HEK293T (cell line): ENCODE results near the gene NOP10.
A peak's percentile ranks its signal among the peaks of the same experiment; 100 is the strongest.
"Not testable (repeated sequence)": the region's sequence is repeated elsewhere in the genome, so short reads cannot be mapped to it uniquely, and the experiment has no call there.

Experiments
- CTCF ChIA-PET: fragments of 350-600 bp; formaldehyde crosslinking; extraction: SDS; loops from one replicate; lab custom pipeline; 2021; ENCODE audit warnings: antibody characterized with exemption, inconsistent platforms; lab: Yijun Ruan, JAX
- POLR2A ChIA-PET: fragments of 350-600 bp; formaldehyde crosslinking; extraction: SDS; loops from one replicate; lab custom pipeline; 2020; ENCODE audit warnings: antibody characterized with exemption, inconsistent platforms; lab: Yijun Ruan, JAX
- DNase-seq: peaks from one replicate; pipeline ENCODE4 v3.0.0; 2012; ENCODE audit warnings: mixed read lengths; ENCODE audit errors: extremely low spot score
- ARNT ChIP-seq: fragments of 450-650 bp; IDR thresholded peaks from 2 replicates; pipeline ENCODE4 v1.6.1; 2017; ENCODE audit warnings: mild to moderate bottlenecking
- BHLHE40 ChIP-seq: fragments of 450-650 bp; IDR thresholded peaks from 2 replicates; pipeline ENCODE4 v1.6.1; 2016; ENCODE audit warnings: mild to moderate bottlenecking, moderate library complexity, borderline replicate concordance
- CTBP1 ChIP-seq: fragments of 450-650 bp; IDR thresholded peaks from 2 replicates; pipeline ENCODE4 v1.6.1; 2016; ENCODE audit warnings: borderline replicate concordance
- ELF4 ChIP-seq: fragments of 450-650 bp; IDR thresholded peaks from 2 replicates; pipeline ENCODE4 v1.6.1; 2017; ENCODE audit warnings: antibody characterized with exemption
- FOXA1 ChIP-seq: fragments of 450-650 bp; IDR thresholded peaks from 2 replicates; pipeline ENCODE4 v1.6.1; 2016; ENCODE audit warnings: mild to moderate bottlenecking
- FOXK2 ChIP-seq: fragments of 450-650 bp; IDR thresholded peaks from 2 replicates; pipeline ENCODE4 v1.6.1; 2016; ENCODE audit warnings: mild to moderate bottlenecking
- FOXM1 ChIP-seq: fragments of 450-650 bp; IDR thresholded peaks from 2 replicates; pipeline ENCODE4 v1.6.1; 2017; ENCODE audit warnings: mild to moderate bottlenecking, borderline replicate concordance
- HDGF ChIP-seq: fragments of 450-650 bp; IDR thresholded peaks from 2 replicates; pipeline ENCODE4 v1.6.1; 2017; ENCODE audit warnings: antibody characterized with exemption, borderline replicate concordance
- L3MBTL2 ChIP-seq: fragments of 450-650 bp; conservative IDR thresholded peaks from 2 replicates; pipeline ENCODE4 v1.6.1; 2016; ENCODE audit warnings: mild to moderate bottlenecking
- LEF1 ChIP-seq: fragments of 450-650 bp; IDR thresholded peaks from 2 replicates; pipeline ENCODE4 v1.6.1; 2017; ENCODE audit warnings: mild to moderate bottlenecking, borderline replicate concordance
- NFRKB ChIP-seq: fragments of 450-650 bp; IDR thresholded peaks from 2 replicates; pipeline ENCODE4 v1.6.1; 2016; ENCODE audit warnings: mild to moderate bottlenecking, moderate library complexity
- PKNOX1 ChIP-seq: fragments of 450-650 bp; IDR thresholded peaks from 2 replicates; pipeline ENCODE4 v1.6.1; 2016
- SP1 ChIP-seq: fragments of 450-650 bp; IDR thresholded peaks from 2 replicates; pipeline ENCODE4 v1.6.1; 2017
- SUZ12 ChIP-seq: fragments of 450-650 bp; IDR thresholded peaks from 2 replicates; pipeline ENCODE4 v1.6.1; 2016; ENCODE audit warnings: mild to moderate bottlenecking
- TARDBP ChIP-seq: fragments of 450-650 bp; IDR thresholded peaks from 2 replicates; pipeline ENCODE4 v1.6.1; 2016
- ZNF384 ChIP-seq: fragments of 450-650 bp; IDR thresholded peaks from 2 replicates; pipeline ENCODE4 v1.6.1; 2016

Gene NOP10

GRCh38 chr15:34342737-34343575 lies at the start of gene NOP10, which contains the start of gene NUTM1:
TSS of gene NOP10 (minus strand) at chr15:34343136. CDS start at chr15:34343073, 63 bp downstream.
TSS of gene NUTM1 (plus strand) at chr15:34343315. CDS start at chr15:34343697, 382 bp downstream.
- TF ChIP-seq PKNOX1, result no peak
- TF ChIP-seq ELF4, result peak; percentile 78
- TF ChIP-seq L3MBTL2, result peak; percentile 94
- 0 out of 2 replicates have a peak, but pooled peaks have one; percentile 31 for TF ChIP-seq FOXK2

DNA sequence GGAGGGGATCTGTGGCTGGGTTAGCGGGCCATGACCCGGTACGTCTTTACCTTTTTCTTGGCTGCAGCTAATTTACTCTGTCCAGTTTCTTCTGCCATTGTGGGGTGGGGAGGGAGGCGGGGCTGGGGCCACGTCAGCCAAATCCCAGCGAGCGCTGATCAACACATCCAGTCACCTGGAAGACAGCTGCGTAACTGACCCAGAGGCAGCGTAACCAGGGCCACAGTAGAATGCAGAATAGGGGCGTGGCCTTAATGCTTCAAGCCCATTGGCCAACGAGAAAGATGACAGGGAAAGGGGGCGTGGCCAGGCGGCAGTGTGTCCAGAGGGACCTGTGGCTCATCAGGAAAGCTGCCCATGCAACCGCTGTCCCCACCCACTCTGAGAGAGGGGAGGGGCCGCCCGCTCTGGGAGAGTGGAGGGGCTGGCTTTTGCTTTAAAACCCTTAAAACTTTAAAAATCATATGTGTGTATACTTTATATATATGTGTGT lies 46.7 kb upstream of the NOP10 start:
- CTCF ChIA-PET, DNase-seq, POLR2A ChIA-PET: not testable (repeated sequence)

More at GRCh38 chr15:34342737-34343575, at the start of gene NOP10, which contains the start of gene NUTM1:
- ChIA-PET POLR2A (interaction anchor here (0.9 to 2.1 kb wide), 6 partner anchors 12 to 247 kb away, joined by 3 to 17 read pairs (median 3); partner anchors contain the start of gene LPCAT4), CTCF (interaction anchor here (0.6 to 0.9 kb wide), 3 partner anchors 13 to 109 kb away, joined by 3 to 5 read pairs (median 3); no protein-coding TSS in a partner anchor)
- DNase-seq, result peak; percentile 71

- DNase-seq, CTCF ChIA-PET, POLR2A ChIA-PET: not testable (repeated sequence)
Observed at GRCh38 chr15:34381829-34382521, 39.0 kb upstream of the NOP10 start.

DNA sequence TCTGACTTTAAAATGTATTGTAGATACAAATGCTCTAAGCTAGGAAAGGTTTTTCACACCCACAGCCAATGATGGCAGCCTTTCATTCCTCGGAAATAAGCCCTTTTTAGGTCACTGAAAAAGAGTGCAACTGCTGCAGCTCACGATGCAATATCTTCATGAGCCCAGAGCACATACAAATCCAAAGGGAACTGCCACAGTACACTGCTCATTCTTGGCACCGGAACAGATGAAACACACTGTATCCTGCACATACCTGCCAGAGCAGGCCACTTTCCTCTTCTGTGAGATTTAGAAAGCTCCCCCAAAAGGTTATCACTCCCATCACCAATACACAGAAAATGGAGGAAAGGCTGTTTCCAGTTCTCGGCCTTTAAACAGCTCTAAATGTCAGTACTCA lies 37.6 kb upstream of the NOP10 start:
- DNase-seq, CTCF ChIA-PET, POLR2A ChIA-PET: not testable (repeated sequence)

DNA sequence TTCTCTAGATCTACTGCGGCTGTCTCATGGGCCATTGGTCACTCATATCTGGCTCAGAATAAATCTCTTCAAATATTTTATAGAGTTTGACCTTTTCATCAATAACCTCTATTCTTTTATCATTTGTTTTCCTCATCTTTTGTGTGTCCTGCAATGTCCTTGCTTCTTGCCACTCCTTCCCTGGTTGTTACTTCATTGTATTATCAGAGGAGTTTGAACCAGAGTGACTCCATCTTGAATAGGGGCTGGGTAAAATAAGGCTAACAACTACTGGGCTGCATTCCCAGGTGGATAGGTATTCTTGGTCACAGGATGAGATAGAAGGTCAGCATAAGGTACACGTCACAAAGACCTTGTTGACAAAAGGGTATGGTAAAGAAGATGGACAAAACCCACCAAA lies 33.9 kb upstream of the NOP10 start:
- ChIA-PET CTCF (no interaction called here), POLR2A (no interaction called here)
- TF ChIP-seq SP1 (no peak), NFRKB (no peak), FOXK2 (no peak), SUZ12 (no peak), FOXA1 (no peak), ELF4 (no peak), TARDBP (no peak), BHLHE40 (no peak), PKNOX1 (no peak), L3MBTL2 (no peak), CTBP1 (no peak), ZNF384 (no peak), HDGF (no peak), LEF1 (no peak), ARNT (no peak), FOXM1 (no peak)
- no peak for DNase-seq

GRCh38 chr15:34375541-34375940 lies 32.6 kb upstream of the NOP10 start:
- DNase-seq, POLR2A ChIA-PET, CTCF ChIA-PET: not testable (repeated sequence)

DNA sequence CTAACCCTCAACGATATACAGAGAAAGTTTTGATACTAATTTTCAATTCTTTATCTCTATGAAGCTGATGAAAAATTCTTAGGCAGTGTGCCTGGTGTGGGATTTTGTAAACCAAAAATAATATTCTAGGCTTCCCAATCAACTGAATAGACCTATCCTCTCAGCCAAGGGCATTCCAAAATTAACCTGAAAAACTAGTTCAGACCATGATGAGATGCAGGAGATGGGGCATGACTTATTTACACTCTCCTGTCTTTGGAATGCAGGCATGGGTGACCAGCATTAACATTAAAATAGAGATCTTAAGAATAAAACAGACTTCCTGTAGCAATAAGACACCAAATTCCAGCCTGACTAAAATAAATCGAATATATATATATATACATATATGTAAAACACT lies 31.9 kb upstream of the NOP10 start:
- DNase-seq, result no peak
- ChIA-PET POLR2A (no interaction called here), CTCF (no interaction called here)
- no peak for TF ChIP-seq SUZ12
- no peak for TF ChIP-seq NFRKB
- TF ChIP-seq FOXM1, result no peak
- no peak for TF ChIP-seq TARDBP
- TF ChIP-seq BHLHE40, result no peak
- no peak for TF ChIP-seq LEF1
- TF ChIP-seq ZNF384, result no peak
- TF ChIP-seq ELF4, result no peak
- no peak for TF ChIP-seq ARNT
- no peak for TF ChIP-seq L3MBTL2
- no peak for TF ChIP-seq FOXA1
- no peak for TF ChIP-seq HDGF
- TF ChIP-seq CTBP1, result no peak
- no peak for TF ChIP-seq FOXK2
